Keratinocyte (primary cell): Measurements from ENCODE around the gene SEC14L2. TPM values are rescaled to one million over a fixed set of nuclear protein-coding genes. Genes with fewer than 3 reads are reported as not detected.

Experiments used
- DNase-seq: peaks from one replicate; pipeline ENCODE4 v3.0.0-alpha.2; 2011; ENCODE audit warnings: low read depth, missing footprints, low spot score
- FAIRE-seq: peaks from 2 replicates; lab custom pipeline; 2011; peaks lifted over from hg19 to GRCh38; lab: Jason Lieb, UNC
- H2AFZ ChIP-seq: 2 replicates; pipeline ENCODE4 v1.6.0; 2012; ENCODE audit warnings: low read length, control low read depth, inconsistent platforms; ENCODE audit not compliant: control insufficient read depth
- H3K27ac ChIP-seq: 2 replicates; pipeline ENCODE4 v1.5.1; 2011; ENCODE audit warnings: low read length; ENCODE audit not compliant: control insufficient read depth, insufficient read depth
- H3K27me3 ChIP-seq: 3 replicates; pipeline ENCODE4 v1.6.0; 2011; ENCODE audit warnings: low read length; ENCODE audit not compliant: control insufficient read depth, insufficient read depth; ENCODE audit errors: extremely low read depth
- H3K36me3 ChIP-seq, 2 experiments: 2 replicates in 1 of 2; 3 replicates in 1 of 2; pipeline ENCODE4 v1.5.1; 2011; ENCODE audit warnings: low read length in 2 of 2, mild to moderate bottlenecking in 1 of 2; ENCODE audit not compliant: control insufficient read depth in 2 of 2, insufficient read depth in 2 of 2; ENCODE audit errors: extremely low read depth in 1 of 2
- H3K4me1 ChIP-seq: 3 replicates; pipeline ENCODE4 v1.5.1; 2011; ENCODE audit warnings: low read length; ENCODE audit not compliant: control insufficient read depth, insufficient read depth; ENCODE audit errors: extremely low read depth
- H3K4me2 ChIP-seq: 3 replicates; pipeline ENCODE4 v1.6.0; 2011; ENCODE audit warnings: low read depth, low read length; ENCODE audit not compliant: control insufficient read depth, insufficient read depth; ENCODE audit errors: extremely low read depth
- H3K4me3 ChIP-seq, 3 experiments: fragments of 200-600 bp in 1 of 3; sonication (generic) in 1 of 3; 2 replicates in 2 of 3; 3 replicates in 1 of 3; pipeline ENCODE4 v1.5.1; 2011 to 2016; ENCODE audit warnings: low read length in 3 of 3, mild to moderate bottlenecking in 3 of 3, control low read depth in 2 of 3, inconsistent platforms in 1 of 3, low read depth in 1 of 3, mixed read lengths in 1 of 3, mixed run types in 1 of 3, moderate library complexity in 1 of 3; ENCODE audit not compliant: control insufficient read depth in 2 of 3, insufficient read depth in 2 of 3; ENCODE audit errors: extremely low read depth in 1 of 3
- H3K79me2 ChIP-seq: 2 replicates; pipeline ENCODE4 v1.6.0; 2012; ENCODE audit warnings: low read length; ENCODE audit not compliant: control insufficient read depth, insufficient read depth
- H3K9ac ChIP-seq: 3 replicates; pipeline ENCODE4 v1.6.0; 2011; ENCODE audit warnings: low read length; ENCODE audit not compliant: control insufficient read depth, insufficient read depth; ENCODE audit errors: extremely low read depth
- H3K9me1 ChIP-seq: 3 replicates; pipeline ENCODE4 v1.6.0; 2011; ENCODE audit warnings: low read length; ENCODE audit not compliant: control insufficient read depth, insufficient read depth; ENCODE audit errors: extremely low read depth
- H3K9me3 ChIP-seq: 2 replicates; pipeline ENCODE4 v1.5.1; 2012; ENCODE audit warnings: low read depth, low read length; ENCODE audit not compliant: control insufficient read depth
- H4K20me1 ChIP-seq: 3 replicates; pipeline ENCODE4 v1.6.0; 2011; ENCODE audit warnings: low read length; ENCODE audit not compliant: control insufficient read depth, insufficient read depth; ENCODE audit errors: extremely low read depth
- EZH2 ChIP-seq: IDR thresholded peaks from one replicate; pipeline ENCODE4 v1.6.1; 2012; ENCODE audit warnings: inconsistent platforms, mild to moderate bottlenecking, low read length, moderate library complexity
- dilution Hi-C: fragments of 300-500 bp; cut with MboI; formaldehyde crosslinking; loops from one replicate; pipeline ENCODE4 v1.7.0; 2020; ENCODE audit warnings: low sequenced_read_pairs; ENCODE audit not compliant: extremely low pct_ligation_motif_present
- polyA plus RNA-seq, 5 experiments: library from polyadenylated mRNA; depleted of rRNA in 3 of 5; stranded (reverse) in 3 of 5; stranded (forward) in 1 of 5; unstranded in 1 of 5; fragments of >200 nt; gene quantifications; 1 replicate in 1 of 5; 2 replicates in 3 of 5; 3 replicates in 1 of 5; pipeline versions ENCODE4 v1.2.1 to v1.2.3, GENCODE V29; 2011 to 2012; ENCODE audit warnings: missing spikeins in 2 of 5, low read depth in 1 of 5, low replicate concordance in 1 of 5
- TF ChIP-seq, protein P1 (sequence below), 3 experiments: IDR thresholded peaks in 1 of 3; conservative IDR thresholded peaks in 1 of 3; optimal IDR thresholded peaks in 1 of 3; 2 replicates in 2 of 3; 3 replicates in 1 of 3; pipeline versions ENCODE3 to v1.5.1; 2011; ENCODE audit warnings: low read length in 3 of 3, mild to moderate bottlenecking in 3 of 3, moderate library complexity in 2 of 3, control low read depth in 1 of 3, inconsistent platforms in 1 of 3; ENCODE audit not compliant: insufficient read depth in 2 of 3; ENCODE audit errors: extremely low read depth in 1 of 3

Gene SEC14L2
- polyA plus RNA-seq, 1 donor (not counting 4 experiments of a cell fraction or from before 2014, with no cell fraction given) = 103 TPM

- Histone ChIP-seq H3K4me2 (peak overlapping the region; percentile 76), H4K20me1 (no peaks in the 10 kb centered on the region), H2AFZ (no peak overlapping the region), H3K27ac (no peak overlapping the region), H3K36me3 (peaks cover 0 to 13% of the 10 kb centered on the region in 2 experiments), H3K27me3 (no peaks in the 10 kb centered on the region), H3K79me2 (no peaks in the 10 kb centered on the region), H3K4me3 (no peak overlapping the region), H3K9me3 (no peaks in the 10 kb centered on the region), H3K9me1 (no peaks in the 10 kb centered on the region), H3K4me1 (peaks cover 8% of the 10 kb centered on the region), H3K9ac (no peak overlapping the region)
- dilution Hi-C loops = no loop called here
- FAIRE-seq (no peak), DNase-seq (no peak)
- no peak for TF ChIP-seq EZH2
- TF ChIP-seq, protein P1, sequence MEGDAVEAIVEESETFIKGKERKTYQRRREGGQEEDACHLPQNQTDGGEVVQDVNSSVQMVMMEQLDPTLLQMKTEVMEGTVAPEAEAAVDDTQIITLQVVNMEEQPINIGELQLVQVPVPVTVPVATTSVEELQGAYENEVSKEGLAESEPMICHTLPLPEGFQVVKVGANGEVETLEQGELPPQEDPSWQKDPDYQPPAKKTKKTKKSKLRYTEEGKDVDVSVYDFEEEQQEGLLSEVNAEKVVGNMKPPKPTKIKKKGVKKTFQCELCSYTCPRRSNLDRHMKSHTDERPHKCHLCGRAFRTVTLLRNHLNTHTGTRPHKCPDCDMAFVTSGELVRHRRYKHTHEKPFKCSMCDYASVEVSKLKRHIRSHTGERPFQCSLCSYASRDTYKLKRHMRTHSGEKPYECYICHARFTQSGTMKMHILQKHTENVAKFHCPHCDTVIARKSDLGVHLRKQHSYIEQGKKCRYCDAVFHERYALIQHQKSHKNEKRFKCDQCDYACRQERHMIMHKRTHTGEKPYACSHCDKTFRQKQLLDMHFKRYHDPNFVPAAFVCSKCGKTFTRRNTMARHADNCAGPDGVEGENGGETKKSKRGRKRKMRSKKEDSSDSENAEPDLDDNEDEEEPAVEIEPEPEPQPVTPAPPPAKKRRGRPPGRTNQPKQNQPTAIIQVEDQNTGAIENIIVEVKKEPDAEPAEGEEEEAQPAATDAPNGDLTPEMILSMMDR (optimal IDR thresholded peaks at IDR 0.05 in 1 of 3, IDR thresholded peaks at IDR 0.05 in 1 of 3, conservative IDR thresholded peaks at IDR 0.05 in 1 of 3; ENCODE audit: extremely low read depth in 1 of 3, insufficient read depth in 2 of 3, low read length in 3 of 3) = no peak
Observed at GRCh38 chr22:30385942-30386341, 10.9 kb upstream of the SEC14L2 start.

- dilution Hi-C loops = no loop called here
- peak overlapping the region; percentile 47 for H2AFZ ChIP-seq
- no peak for FAIRE-seq
Observed at GRCh38 chr22:30386608-30386959, 10.2 kb upstream of the SEC14L2 start.

More at GRCh38 chr22:30386608-30386959, 10.2 kb upstream of the SEC14L2 start:
- no peak for TF ChIP-seq EZH2
- TF ChIP-seq, protein P1 (optimal IDR thresholded peaks at IDR 0.05 in 1 of 3, IDR thresholded peaks at IDR 0.05 in 1 of 3, conservative IDR thresholded peaks at IDR 0.05 in 1 of 3; ENCODE audit: extremely low read depth in 1 of 3, insufficient read depth in 2 of 3, low read length in 3 of 3) = no peak
- Histone ChIP-seq H3K36me3 (peaks cover 0 to 11% of the 10 kb centered on the region in 2 experiments), H3K9me1 (no peaks in the 10 kb centered on the region), H3K9me3 (no peaks in the 10 kb centered on the region), H3K4me3 (peak overlapping the region; percentile 58 to 72 (median 62)), H3K4me1 (peaks cover 8% of the 10 kb centered on the region), H3K27me3 (no peaks in the 10 kb centered on the region), H3K79me2 (no peaks in the 10 kb centered on the region), H3K9ac (peak overlapping the region; percentile 66), H4K20me1 (no peaks in the 10 kb centered on the region), H3K4me2 (peak overlapping the region; percentile 76), H3K27ac (peak overlapping the region; percentile 4)
- DNase-seq = no peak
